Islet precursor cell (in vitro differentiated cells): Measurements from ENCODE around the gene TMEM238.
"Not testable (repeated sequence)": the region's sequence is repeated elsewhere in the genome, so short reads cannot be mapped to it uniquely, and the experiment has no call there.

ENCODE experiments used
- DNase-seq: peaks from one replicate; pipeline ENCODE4 v3.0.0-alpha.2; 2018

The TMEM238 gene

DNA sequence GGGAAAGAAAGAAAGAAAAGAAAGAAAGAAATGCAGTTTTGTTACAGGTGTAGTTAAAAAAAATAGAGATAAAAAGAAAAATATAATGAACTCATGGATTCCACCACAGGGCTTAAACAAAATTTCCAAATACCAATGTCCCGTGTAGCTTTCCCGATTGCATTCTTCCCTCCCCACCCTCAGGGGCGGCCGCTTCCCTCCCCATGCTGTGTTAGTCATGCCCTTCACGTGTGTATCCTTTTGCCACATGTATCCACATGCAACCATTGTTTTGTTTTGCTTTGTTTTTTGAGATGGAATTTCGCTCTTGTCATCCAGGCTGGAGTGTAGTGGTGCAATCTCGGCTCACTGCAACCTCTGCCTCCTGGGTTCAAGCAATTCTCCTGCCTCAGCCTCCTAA, 48.0 kb downstream of the TMEM238 start:
- peak; percentile 53 for DNase-seq

DNA sequence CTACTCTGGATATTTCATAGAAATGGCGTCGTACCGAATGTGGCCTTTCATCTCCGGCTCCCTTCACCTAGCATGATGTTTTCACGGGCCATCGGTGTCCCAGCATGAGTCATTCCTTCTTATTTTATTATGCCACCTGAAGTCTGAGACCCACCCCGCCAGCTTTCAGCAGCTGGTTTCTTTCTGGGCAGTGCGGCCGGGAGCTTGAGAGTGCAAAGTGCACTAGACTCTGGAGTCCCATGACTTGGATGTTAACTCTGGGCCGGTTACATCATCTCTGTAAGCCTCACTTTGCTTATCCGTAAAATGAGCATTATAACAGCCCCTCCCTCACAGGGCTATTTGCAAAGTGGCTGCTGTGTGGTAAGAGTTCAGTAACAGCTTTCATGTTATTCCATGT, 50.2 kb downstream of the TMEM238 start:
- peak; percentile 50 for DNase-seq

DNA sequence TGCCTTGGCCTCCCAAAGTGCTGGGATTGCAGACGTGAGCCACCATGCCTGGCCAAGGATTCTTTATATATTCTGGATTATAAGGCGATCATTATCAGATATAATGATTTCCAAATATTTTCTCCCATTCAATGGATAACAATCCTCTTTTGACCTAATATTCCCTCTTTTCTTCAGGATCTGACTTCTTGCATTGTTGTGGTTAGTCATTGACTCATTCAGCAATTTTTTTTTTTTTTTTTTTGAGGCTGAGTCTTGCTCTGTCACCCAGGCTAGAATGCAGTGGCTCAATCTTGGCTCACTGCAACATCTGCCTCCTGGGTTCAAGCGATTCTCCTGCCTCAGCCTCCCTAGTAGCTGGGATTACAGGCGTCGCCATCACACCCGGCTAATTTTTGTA, 54.3 kb downstream of the TMEM238 start:
- DNase-seq, result not testable (repeated sequence)
